GM21528 (cell line): Measurements from ENCODE around the gene AUTS2.

Experiments
- ATAC-seq: cut with Tn5 transposase; IDR thresholded peaks from one replicate; pipeline ENCODE4 v1.9.1; 2021; ENCODE audit warnings: mild to moderate bottlenecking, moderate library complexity; ENCODE audit not compliant: unreplicated experiment, low FRiP score

AUTS2 gene

DNA sequence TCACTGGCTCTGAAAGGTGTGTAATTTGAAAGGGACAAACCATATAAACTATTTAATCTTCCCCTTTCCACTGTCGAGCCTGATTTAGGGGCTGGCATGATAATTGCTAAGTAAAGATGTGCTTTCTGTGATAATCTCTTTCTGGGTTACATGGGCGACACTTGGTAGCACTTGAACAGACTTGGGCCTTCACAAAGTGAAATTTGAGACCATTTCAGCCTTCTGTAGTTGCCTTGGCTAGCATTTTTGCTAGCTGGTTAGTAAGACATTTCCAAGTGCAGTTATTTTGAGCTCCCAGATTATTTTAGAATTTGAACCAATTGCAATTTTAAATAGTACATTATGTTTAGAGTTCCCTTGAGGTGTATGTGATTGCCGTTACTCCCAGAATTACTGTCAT is 1101.0 kb downstream of the AUTS2 start:
- no peak for ATAC-seq

DNA sequence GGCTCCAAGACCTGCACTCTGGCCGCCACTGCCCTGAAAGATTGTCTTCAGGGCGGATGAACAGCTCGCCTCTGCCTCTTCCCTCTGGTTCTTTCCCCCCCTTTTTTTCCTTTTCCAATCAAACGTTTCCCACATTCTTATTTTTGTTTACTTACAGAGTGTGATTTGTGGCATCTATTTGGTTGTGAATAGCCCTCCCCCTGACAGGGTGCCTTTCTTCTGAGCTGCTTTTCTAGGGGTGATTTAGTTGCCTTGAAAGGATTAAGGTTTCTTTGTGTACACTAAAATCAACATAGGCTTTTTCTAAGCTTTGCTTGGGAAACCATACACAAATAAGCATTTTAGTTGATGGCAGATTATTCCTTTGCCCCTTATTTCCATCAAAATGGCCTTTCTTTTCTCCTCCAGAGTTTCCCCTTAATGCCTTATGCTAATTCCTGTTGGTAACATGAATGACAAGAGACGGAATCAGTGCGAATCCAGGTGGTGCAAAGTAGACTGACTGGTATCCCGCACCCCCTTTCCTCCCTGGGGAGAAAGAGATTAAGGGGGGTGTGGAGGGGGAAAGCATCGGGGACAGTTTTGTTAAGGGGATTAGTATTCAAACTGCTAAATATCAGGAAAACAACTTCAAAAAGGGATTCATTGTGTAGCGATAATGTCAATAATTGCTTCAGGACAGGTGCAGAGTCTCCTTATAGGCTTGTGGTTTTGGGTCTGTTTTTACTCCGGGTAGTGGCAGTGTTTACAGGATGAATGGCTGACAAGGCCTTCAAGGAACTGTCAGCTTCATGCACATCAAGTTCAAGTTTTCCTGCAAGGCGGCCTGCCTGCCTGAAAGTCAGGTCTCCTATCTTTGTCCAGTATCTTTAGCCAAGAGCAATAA is 1102.0 kb downstream of the AUTS2 start:
- ATAC-seq, result no peak

DNA sequence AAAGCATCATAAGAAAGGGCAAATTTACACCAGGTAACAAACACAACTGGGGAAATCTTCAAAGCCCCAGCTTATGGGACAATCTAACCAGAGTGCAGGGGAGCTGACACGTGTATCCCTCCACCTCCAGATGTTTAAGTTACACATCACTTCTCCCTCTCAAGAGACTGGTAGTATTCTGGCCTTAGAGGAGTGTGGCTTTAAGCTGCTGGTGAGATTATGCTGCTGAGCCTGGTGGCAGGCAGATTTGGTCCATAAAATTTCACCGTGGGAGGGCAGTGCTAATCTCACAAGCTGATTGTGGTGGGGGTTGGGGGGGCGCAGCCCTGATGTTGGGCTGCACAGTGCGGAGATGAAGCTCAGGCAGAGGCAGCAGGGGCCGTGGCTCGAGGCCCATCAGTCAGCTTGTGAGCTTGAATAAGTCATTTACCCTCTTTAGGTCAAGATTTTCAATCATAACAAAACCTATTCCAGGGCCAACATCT is 1102.7 kb downstream of the AUTS2 start:
- ATAC-seq, result no peak

DNA sequence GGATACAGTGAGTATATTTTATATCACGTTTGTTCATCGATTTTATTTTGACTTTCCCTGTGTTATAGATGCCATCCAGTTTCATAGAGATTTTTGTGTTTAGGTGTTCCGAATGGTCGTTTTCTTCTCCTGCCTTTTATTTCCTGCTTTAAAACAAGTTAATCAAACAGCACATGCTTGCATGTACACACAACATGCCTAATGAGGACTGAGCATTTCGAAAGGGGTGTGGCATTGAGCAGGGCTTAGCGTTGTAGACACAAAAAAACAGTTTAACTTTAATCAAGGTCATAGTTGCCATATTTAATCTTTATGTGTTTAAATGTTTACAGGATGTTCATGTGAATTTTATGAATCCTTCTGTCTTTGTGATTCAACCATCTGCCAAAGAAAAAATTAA is 1103.2 kb downstream of the AUTS2 start:
- no peak for ATAC-seq

DNA sequence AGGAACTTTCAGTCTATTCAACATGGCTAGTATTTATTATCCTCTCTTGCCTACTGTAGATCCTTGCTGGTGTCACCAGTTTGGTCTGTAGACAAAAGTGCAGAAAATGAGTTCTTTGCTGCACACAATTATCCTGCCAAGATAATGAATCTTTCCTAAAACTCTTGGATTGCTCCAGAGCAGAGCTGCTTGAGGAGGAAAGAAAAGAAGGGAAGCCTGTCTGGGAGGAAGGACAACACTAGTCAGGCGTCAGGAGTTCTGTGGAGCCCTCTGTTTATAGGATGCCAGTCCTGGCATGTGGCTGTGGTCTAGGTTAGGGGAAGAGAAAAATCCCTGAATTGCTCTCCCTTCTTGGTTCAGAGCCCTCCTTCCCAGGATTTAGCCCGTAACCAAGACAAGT is 1103.7 kb downstream of the AUTS2 start:
- no peak for ATAC-seq

DNA sequence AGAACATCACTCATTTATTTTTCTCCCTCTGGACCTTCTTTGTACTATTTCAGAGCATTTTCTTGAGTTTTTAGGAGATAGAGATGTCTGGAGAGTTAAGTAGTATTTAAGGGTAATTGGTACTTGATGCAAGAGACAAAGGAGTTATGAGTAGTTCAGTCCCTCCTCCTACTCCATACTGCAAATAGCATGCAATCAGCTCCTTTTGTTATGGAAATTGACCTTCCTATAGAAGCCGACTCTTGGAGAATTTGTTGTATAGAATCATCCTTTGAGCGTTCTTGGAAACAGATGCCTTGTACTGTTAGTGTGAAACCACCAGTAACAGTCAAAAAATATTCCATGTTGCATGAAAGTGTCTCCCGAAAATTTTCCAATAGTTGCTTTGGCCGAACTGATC is 1105.5 kb downstream of the AUTS2 start:
- no peak for ATAC-seq

DNA sequence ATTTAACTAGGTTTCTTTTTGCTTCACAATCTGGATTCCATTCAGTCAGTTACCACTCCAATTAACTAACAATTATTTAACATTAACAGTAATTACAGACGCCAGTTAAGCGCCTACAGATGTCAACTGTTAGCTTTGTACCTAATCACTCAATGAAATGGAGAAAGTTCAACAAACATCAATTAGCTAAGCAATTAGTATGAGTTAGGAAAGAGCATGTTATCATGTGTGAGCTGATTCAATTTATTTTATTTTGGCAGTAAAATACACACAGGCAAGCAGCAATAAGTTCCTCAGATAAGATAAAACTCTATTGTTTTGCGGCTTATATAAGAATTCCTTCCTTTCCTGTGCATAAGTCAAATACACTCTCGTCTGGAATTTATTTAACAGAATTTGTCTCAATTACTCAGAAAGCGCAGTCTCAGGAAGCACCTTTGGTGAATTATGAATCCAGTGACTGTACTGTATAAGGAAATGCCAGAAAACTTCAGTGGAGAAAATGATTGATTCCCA is 1106.6 kb downstream of the AUTS2 start:
- ATAC-seq, result no peak

DNA sequence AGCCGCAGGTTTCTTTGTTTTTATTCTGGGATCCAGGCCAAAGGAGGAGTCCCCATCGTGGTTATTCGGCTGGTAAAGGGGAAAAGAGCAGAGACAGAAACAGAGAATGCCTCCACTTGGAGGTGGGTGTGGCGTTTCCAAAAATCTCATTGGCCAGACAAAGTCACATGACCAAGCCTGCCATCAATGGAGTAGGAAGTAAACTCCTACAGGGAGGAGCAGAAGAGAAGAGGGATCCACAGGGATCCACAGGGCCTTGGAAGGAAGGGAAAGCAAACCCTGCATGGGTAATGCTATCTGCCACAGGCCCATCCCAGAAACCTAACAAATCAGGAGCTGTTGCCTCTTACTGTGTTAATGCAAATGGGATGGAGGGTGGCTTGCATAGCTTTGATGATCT is 1107.9 kb downstream of the AUTS2 start:
- no peak for ATAC-seq

DNA sequence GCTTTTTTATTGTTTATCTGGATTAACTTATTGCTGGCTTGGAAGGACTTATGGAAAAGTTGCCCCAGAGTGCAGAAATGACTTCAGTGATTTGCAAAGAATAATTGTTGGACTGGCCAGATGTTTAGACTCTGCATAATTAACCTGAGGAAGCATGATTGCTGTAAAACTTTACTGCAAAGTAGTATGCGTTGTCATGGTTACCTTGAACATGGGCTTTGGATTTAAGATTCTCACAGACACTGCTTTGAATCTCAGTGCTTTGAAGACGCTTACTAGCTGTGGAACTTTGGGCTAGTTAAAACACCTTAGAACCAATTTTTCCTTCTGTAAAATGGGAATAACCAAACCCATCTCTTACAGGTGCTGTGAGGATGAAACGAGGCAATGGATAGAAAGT is 1108.4 kb downstream of the AUTS2 start:
- no peak for ATAC-seq

DNA sequence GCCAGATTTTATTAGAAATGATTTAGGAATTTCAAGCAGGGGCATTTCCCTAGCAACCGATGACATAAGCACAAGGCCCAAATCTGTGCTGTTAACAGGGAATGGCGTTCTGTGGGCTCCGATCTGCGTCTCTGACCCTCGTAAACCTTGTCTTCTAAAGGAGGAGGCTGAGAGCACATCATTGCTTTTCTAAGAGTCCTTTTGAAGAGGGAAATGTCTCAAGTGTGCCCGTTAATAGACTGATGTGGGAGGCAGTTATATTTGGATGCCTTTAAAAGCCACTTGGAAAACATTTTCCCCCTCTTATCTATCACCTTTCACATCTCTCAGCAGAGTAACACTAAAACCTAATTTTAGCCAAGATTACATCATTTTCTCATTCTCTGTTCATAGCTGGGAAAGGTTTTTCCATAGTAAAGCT is 1109.6 kb downstream of the AUTS2 start:
- no peak for ATAC-seq

DNA sequence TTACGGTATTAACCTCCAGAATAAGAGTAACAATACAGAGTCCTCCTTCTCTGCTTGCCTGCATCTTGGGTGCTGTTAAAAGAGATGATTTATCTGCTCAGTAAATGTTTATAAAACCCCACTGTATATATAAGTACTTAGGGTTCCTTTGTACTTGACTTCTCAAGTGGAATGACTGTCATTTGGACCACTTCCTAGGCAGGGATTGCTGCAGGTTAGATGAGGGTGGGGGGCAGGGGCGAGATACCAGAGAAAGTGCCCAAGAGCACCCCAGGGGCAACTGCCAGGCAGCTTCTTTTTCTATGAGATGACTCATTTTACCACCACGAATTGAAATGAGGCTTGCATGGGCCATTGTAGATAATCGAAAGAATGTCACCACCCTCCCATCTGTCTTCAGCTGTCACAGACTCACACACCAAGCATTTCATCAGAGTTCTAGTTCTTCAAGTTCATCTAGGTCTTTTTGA is 1111.8 kb downstream of the AUTS2 start:
- no peak for ATAC-seq

DNA sequence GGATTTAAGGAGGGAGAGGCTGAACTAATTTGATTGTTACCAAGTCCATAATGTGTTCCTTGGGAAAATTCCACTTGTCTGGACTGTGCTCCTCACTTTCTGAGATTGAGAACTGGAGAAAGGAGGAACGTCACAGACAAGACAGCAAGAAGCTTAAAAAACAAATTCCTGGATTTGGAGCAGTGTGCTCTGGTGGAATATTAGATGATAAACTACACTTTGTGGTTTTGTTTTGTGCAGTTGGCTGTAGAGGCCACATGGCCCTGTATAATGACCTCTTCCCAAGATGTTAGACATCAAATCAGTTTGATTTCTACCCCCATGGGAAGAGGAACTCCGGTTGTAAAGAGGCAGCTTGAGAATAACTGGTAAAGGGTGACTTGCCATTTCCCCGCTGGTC is 1112.4 kb downstream of the AUTS2 start:
- no peak for ATAC-seq

DNA sequence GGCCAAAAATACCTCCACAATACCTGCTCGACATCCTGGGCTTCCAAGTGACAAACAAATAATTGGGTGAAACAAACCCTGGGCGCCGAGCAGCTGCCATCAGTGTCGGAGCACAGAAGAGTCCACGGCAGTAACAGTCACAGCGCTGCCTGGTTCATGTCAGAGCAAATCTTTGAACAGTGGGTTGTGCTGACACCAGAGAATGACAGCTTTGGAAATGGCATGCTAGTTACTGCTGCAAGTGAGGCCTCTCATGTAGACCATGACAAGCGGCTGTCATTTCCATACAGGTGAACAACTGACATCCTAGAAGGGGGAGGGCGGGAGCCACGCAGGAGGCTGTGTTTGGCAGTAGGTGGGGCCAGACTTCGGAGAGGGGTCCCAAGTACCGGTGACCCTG is 1113.2 kb downstream of the AUTS2 start:
- no peak for ATAC-seq

DNA sequence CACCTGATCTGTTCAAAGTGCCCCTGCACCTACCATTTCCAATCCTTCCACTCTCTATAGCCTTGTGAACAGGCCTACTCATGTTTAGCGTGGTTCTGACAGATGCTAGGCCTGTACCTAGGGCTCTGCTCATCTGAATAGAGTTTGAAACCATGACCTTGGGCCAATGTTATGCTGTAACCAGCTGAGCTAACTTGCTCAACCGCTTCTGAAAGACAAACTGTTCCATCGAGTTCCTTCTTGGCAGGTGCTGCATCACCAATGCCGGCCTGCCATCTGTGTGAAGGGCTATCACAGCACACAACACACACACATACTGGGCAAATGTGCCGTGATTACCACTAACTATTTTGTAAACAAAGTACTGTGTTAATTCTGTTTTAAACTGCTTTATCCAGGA is 1114.7 kb downstream of the AUTS2 start:
- no peak for ATAC-seq

DNA sequence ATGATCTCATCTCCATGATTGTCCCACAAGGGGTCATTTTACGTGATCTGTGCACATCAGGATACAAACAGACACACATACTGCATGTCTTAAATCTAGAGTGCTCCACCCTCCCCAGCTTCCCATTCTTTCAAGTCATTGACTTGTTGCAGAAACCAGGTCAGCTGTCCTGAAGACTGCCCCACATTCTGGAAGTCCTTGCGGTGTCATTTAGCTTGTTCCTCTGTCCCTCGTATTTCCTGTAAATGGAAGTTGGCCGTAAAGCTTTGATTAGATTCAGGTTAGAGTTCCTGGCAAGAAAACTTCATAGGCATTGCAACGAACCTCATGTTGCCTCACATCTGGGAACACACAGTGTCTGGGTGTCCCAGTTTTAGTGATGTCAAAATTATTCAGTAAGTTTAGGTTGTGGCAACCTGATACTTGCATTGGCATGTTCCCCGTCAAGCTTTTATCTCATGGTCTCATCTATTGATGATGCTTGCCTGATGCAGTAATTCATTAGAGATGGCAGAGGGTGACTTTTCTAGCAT is 1116.3 kb downstream of the AUTS2 start:
- ATAC-seq, result no peak

DNA sequence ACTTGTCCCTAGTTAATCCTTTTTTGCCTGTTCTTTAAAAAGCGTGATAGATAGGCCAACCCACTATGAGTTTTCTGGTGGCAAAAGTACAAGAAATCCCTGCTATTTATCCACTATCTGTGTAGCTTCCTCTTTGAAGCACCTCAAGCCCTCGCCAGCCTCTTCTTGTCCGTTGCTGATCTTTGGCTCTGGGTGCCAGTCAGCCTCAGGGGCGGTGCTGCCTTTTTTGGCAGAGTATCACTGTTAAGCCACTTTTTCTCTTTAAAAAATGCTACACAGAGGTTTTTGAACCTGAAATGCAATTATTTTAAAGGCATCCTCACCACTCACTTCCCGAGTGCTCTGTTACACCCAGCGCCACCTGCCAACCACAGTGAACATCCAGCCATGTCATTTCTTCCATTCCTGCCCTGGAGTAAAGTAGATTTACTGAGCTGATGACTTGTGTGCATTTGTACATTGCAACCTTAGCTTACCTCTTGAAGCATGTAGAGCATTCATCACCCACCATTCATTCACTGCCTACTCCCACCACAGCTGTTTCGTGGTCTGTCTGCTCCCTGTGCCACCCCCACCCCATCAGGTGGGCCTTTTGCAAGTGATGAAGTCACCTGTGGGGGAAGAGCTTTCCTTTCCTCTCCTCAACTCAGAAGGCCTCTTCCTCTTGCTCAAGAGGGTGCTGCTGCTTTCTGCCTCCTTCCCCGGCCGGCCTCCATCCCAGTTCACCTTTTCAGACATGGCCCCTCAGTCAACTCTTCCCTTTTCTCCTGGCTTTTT is 1119.5 kb downstream of the AUTS2 start:
- no peak for ATAC-seq

DNA sequence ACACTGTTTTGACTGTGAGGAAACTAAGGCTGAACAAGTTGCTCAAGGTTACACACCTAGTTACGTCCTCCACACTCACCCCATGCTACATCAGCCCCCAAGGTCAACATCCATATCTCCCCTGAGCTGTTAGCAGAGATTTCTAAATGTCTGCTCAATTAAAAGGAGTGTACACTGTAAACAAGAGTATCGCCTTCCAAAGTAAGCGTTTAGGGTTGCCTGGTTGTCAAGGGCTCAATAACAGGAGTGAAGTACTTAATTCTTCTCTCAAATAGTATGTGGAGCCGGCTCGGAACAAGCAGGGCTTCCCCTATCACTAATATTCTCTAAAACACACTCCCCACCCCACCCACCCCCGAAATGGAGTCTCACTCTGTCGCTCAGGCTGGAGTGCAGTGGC is 1120.8 kb downstream of the AUTS2 start:
- no peak for ATAC-seq

DNA sequence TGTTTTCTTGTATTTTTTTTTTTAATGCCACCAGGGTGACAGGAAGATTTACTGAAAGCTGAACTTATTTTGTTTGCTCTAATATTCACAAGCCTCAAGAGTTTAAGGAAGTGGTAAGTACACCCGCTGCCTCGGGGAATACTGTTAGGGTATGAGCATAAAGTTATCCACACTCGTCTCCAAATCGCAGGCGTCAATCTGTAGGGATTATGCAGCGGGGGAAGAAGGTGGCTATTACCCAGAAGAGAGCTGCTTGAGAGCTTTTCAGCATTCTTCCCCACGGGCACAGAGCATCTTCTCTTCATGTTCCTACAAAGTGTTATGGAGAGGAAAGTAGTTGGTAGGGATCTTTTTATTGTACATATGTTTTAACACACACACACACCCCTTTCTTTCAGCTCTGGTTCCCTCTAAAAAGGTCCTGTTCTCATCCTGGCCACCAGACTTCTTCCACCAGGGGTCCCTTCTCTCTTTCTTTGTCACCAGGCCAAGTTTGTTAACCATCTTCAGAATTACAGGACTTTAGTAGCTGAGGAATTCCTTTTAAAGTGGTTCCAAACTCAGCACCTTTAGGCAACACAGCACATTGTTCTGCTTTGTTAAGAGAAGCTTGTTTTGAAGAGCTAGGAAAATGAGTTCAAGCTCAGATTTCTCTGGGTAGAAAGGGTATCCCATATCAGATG is 1122.1 kb downstream of the AUTS2 start:
- ATAC-seq, result no peak

DNA sequence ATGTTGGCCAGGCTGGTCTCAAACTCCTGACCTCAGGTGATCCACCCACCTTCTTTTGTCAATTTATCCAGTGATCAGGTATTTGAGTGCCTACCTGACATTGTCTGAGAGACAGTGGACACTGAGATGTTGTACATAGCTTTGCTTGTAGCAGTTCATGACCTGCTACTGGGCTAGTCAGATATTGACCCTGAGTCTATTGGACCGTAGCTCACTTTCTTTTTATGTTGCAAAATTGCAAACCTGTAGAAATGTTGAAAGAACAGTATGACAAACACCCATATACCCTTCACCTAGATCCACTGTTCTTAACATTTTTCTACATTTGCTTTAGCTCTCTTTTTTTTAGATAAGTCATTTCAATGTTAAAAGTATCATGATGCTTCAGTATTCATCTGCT is 1123.2 kb downstream of the AUTS2 start:
- ATAC-seq, result no peak

DNA sequence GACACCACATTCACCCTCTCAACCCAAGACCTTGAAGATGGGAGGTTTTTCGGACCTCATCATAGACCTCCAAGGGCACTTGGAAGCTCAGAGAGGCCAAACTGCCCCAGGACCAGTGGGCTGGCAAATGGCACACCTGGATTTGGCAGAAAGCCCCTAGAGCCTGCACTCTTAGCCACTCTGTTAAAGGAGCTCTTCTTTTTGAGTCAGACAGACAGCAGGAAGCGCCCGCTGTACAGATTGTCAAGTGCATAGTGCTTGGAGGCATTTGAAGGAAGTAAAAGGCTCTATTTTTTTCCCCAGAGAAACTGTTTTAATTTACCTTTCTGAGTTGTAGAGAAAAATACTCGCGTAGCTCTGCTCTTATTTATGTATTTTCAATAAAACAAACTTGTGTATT is 1125.1 kb downstream of the AUTS2 start:
- ATAC-seq, result no peak

DNA sequence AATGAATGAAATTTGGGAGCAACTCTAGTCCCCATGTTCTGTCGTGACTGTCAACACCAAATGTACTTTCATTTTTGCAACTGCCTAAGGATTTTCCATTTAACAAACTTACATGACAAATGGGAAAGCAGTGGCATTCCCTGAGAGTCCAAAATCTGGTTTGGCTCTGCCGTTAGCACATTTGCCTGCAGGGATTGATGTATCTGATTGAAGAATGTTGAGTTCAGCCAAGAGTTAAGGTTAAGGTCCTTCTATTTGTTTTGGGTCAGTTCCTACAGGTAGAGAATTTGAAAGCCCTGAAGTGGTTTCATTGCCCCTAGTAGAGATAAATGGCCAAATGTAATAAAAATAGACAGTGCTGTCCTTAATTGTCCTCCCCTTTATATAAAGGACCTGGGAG is 1127.2 kb downstream of the AUTS2 start:
- ATAC-seq, result no peak
